ENCODE measurements around the gene C11orf58.
A peak's percentile ranks its signal among the peaks of the same experiment; 100 is the strongest.

The C11orf58 gene

GRCh38 chr11:16769386-16769785 lies 30.9 kb downstream of the C11orf58 start:
- Mint-ChIP-seq H3K4me1 (peaks cover 3% of the 10 kb centered on the region), H3K4me3 (no peak overlapping the region), H3K36me3 (ENCODE audit: low read depth) (no peaks in the 10 kb centered on the region), H3K9me3 (no peaks in the 10 kb centered on the region), H3K27me3 (ENCODE audit: low read depth) (peaks cover 7% of the 10 kb centered on the region), H3K27ac (no peak overlapping the region)
- no peak for TF ChIP-seq CTCF (IDR thresholded peaks at IDR 0.05; ENCODE audit: unreplicated experiment in 3 of 3)

GRCh38 chr11:16770016-16770415 lies 31.6 kb downstream of the C11orf58 start:
- Mint-ChIP-seq H3K27ac (no peak overlapping the region), H3K27me3 (ENCODE audit: low read depth) (peaks cover 7% of the 10 kb centered on the region), H3K9me3 (no peaks in the 10 kb centered on the region), H3K4me1 (peaks cover 9% of the 10 kb centered on the region), H3K36me3 (ENCODE audit: low read depth) (no peaks in the 10 kb centered on the region), H3K4me3 (no peak overlapping the region)
- TF ChIP-seq CTCF (IDR thresholded peaks at IDR 0.05; ENCODE audit: unreplicated experiment in 3 of 3): no peak

GRCh38 chr11:16771350-16772140 lies 33.1 kb downstream of the C11orf58 start:
- Mint-ChIP-seq H3K27me3 (ENCODE audit: low read depth) (peaks cover 7% of the 10 kb centered on the region), H3K4me1 (peaks cover 24% of the 10 kb centered on the region), H3K4me3 (no peak overlapping the region), H3K27ac (no peak overlapping the region), H3K9me3 (no peaks in the 10 kb centered on the region), H3K36me3 (ENCODE audit: low read depth) (no peaks in the 10 kb centered on the region)
- no peak for TF ChIP-seq CTCF (IDR thresholded peaks at IDR 0.05; ENCODE audit: unreplicated experiment in 3 of 3)

GRCh38 chr11:16772141-16772512 lies 33.7 kb downstream of the C11orf58 start:
- Mint-ChIP-seq H3K27ac (no peak overlapping the region), H3K36me3 (ENCODE audit: low read depth) (no peaks in the 10 kb centered on the region), H3K4me3 (no peak overlapping the region), H3K27me3 (ENCODE audit: low read depth) (peaks cover 7% of the 10 kb centered on the region), H3K4me1 (peaks cover 30% of the 10 kb centered on the region), H3K9me3 (no peaks in the 10 kb centered on the region)
- TF ChIP-seq CTCF (IDR thresholded peaks at IDR 0.05; ENCODE audit: unreplicated experiment in 3 of 3): no peak

GRCh38 chr11:16773981-16774935 lies 35.8 kb downstream of the C11orf58 start:
- Mint-ChIP-seq H3K27me3 (ENCODE audit: low read depth) (peaks cover 7% of the 10 kb centered on the region), H3K9me3 (no peaks in the 10 kb centered on the region), H3K4me3 (no peak overlapping the region), H3K27ac (peak overlapping the region in 2 of 3 experiments; percentile 14 to 31), H3K36me3 (ENCODE audit: low read depth) (no peaks in the 10 kb centered on the region), H3K4me1 (peaks cover 36% of the 10 kb centered on the region)
- TF ChIP-seq CTCF (IDR thresholded peaks at IDR 0.05; ENCODE audit: unreplicated experiment in 3 of 3): no peak
